Transverse colon (tissue), 3 donors: ENCODE results near the gene FIS1.

Source experiments
- EP300 ChIP-seq: sonication (generic); formaldehyde crosslinking; IDR thresholded peaks from one replicate; pipeline ENCODE4 v1.6.1; 2017; ENCODE audit warnings: antibody characterized with exemption, low read depth
- POLR2A ChIP-seq: fragments of 450-650 bp; IDR thresholded peaks from one replicate; pipeline ENCODE4 v1.6.1; 2016; ENCODE audit warnings: antibody characterized with exemption, mild to moderate bottlenecking, moderate library complexity
- TF ChIP-seq, protein P1 (sequence below), 5 experiments: fragments of 200-600 bp in 3 of 5; fragments of 450-650 bp in 2 of 5; sonication (generic) in 3 of 5; IDR thresholded peaks; 1 replicate in 2 of 5; 2 replicates in 3 of 5; pipeline ENCODE4 v1.5.1; 2016 to 2017; ENCODE audit warnings: antibody characterized with exemption in 5 of 5, inconsistent platforms in 3 of 5, mild to moderate bottlenecking in 2 of 5, moderate library complexity in 1 of 5

DNA sequence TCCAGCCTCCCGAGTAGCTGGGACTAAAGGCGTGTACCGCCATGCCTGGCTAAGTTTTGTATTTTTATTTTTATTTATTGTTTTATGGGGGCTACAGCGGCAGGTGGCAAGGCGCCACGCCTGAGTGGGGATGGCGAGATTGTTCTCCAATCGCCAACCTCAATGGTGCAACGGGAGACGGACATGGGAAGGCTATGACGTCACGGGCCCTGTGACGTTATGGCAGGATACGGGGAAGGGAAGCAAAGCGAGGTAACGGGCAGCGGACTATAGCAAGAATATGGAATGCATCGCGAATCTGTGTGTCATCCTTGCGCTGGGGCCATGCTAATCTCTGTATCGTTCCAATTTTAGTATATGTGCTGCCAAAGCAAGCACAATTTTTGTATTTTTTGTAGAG is 24.8 kb upstream of the FIS1 start:
- TF ChIP-seq POLR2A = no peak
- TF ChIP-seq, protein P1, sequence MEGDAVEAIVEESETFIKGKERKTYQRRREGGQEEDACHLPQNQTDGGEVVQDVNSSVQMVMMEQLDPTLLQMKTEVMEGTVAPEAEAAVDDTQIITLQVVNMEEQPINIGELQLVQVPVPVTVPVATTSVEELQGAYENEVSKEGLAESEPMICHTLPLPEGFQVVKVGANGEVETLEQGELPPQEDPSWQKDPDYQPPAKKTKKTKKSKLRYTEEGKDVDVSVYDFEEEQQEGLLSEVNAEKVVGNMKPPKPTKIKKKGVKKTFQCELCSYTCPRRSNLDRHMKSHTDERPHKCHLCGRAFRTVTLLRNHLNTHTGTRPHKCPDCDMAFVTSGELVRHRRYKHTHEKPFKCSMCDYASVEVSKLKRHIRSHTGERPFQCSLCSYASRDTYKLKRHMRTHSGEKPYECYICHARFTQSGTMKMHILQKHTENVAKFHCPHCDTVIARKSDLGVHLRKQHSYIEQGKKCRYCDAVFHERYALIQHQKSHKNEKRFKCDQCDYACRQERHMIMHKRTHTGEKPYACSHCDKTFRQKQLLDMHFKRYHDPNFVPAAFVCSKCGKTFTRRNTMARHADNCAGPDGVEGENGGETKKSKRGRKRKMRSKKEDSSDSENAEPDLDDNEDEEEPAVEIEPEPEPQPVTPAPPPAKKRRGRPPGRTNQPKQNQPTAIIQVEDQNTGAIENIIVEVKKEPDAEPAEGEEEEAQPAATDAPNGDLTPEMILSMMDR (IDR thresholded peaks at IDR 0.05) = no peak
- no peak for TF ChIP-seq EP300
